H1 (cell line): ENCODE results near the gene FOXL2NB. TPM values are rescaled to one million over a fixed set of nuclear protein-coding genes. Genes with fewer than 3 reads are reported as not detected.
A peak's percentile ranks its signal among the peaks of the same experiment; 100 is the strongest.

Source experiments
- CTCF ChIA-PET: fragments of 300-600 bp; sonication (Branson Sonifier 250); formaldehyde crosslinking; loops from one replicate; lab custom pipeline; 2021; ENCODE audit not compliant: partially characterized antibody; lab: Charles Lee
- POLR2A ChIA-PET: fragments of 300-600 bp; sonication (Branson Sonifier 250); formaldehyde crosslinking; loops from one replicate; lab custom pipeline; 2021; ENCODE audit warnings: inconsistent platforms; ENCODE audit not compliant: partially characterized antibody; lab: Charles Lee
- DNase-seq, 2 experiments: peaks; one replicate each; pipeline versions ENCODE4 v3.0.0 to v3.0.0-alpha.2; 2010 to 2022; ENCODE audit warnings: low spot score in 2 of 2, low read depth in 1 of 2, mixed read lengths in 1 of 2
- FAIRE-seq: peaks from 2 replicates; lab custom pipeline; 2011; peaks lifted over from hg19 to GRCh38; lab: Jason Lieb, UNC
- H2AFZ ChIP-seq: 2 replicates; pipeline ENCODE4 v1.8.1; 2012; ENCODE audit warnings: low read length, inconsistent platforms
- H2AK5ac ChIP-seq: 2 replicates; pipeline ENCODE4 v1.6.1; 2013; ENCODE audit warnings: low read depth, low read length
- H2BK120ac ChIP-seq: replicated peaks from 2 replicates; pipeline ENCODE3; 2013; ENCODE audit warnings: low read depth, low read length, inconsistent platforms
- H2BK12ac ChIP-seq: 2 replicates; pipeline ENCODE4 v1.6.1; 2013; ENCODE audit warnings: low read depth, low read length
- H2BK15ac ChIP-seq: 2 replicates; pipeline ENCODE4 v1.6.1; 2013; ENCODE audit warnings: low read length
- H2BK20ac ChIP-seq: 2 replicates; pipeline ENCODE4 v1.6.1; 2013; ENCODE audit warnings: low read length
- H2BK5ac ChIP-seq: 2 replicates; pipeline ENCODE4 v1.6.1; 2013; ENCODE audit warnings: low read depth, low read length
- H3K14ac ChIP-seq: 2 replicates; pipeline ENCODE4 v1.6.1; 2013; ENCODE audit warnings: inconsistent platforms; ENCODE audit not compliant: insufficient read length
- H3K18ac ChIP-seq: 2 replicates; pipeline ENCODE4 v1.6.1; 2013; ENCODE audit warnings: low read length; ENCODE audit errors: extremely low read depth
- H3K23ac ChIP-seq: 2 replicates; pipeline ENCODE4 v1.6.1; 2013; ENCODE audit warnings: inconsistent platforms; ENCODE audit not compliant: insufficient read length
- H3K23me2 ChIP-seq: 2 replicates; pipeline ENCODE4 v1.6.1; 2013; ENCODE audit warnings: low read depth, low read length
- H3K27ac ChIP-seq: 2 replicates; pipeline ENCODE4 v1.6.1; 2011; ENCODE audit warnings: low read depth, low read length, inconsistent platforms
- H3K27me3 ChIP-seq, 4 experiments: replicated peaks in 1 of 4; 1 replicate in 1 of 4; 2 replicates in 3 of 4; pipeline versions ENCODE4 v1.6.1 to v1.8.1; 2011 to 2013; ENCODE audit warnings: low read length in 3 of 4, mild to moderate bottlenecking in 3 of 4, inconsistent platforms in 2 of 4, mixed read lengths in 2 of 4, moderate library complexity in 1 of 4; ENCODE audit not compliant: control insufficient read depth in 3 of 4, insufficient read depth in 3 of 4; ENCODE audit errors: extremely low read depth in 1 of 4
- H3K36me3 ChIP-seq, 4 experiments: 2 replicates each; pipeline versions ENCODE4 v1.6.1 to v1.8.1; 2011 to 2013; ENCODE audit warnings: mild to moderate bottlenecking in 4 of 4, low read length in 3 of 4, moderate library complexity in 2 of 4, control low read depth in 1 of 4, inconsistent platforms in 1 of 4; ENCODE audit not compliant: insufficient read depth in 4 of 4, control insufficient read depth in 2 of 4
- H3K4ac ChIP-seq: replicated peaks from 2 replicates; pipeline ENCODE3; 2013; ENCODE audit warnings: low read length, low read depth, mixed read lengths, inconsistent platforms; ENCODE audit not compliant: insufficient read length
- H3K4me1 ChIP-seq, 4 experiments: replicated peaks in 1 of 4; 1 replicate in 1 of 4; 2 replicates in 3 of 4; pipeline versions ENCODE4 v1.6.1 to v1.8.1; 2011 to 2013; ENCODE audit warnings: low read length in 3 of 4, inconsistent platforms in 2 of 4, mixed read lengths in 1 of 4; ENCODE audit not compliant: insufficient read depth in 4 of 4, control insufficient read depth in 3 of 4
- H3K4me2 ChIP-seq, 2 experiments: 2 replicates each; pipeline versions ENCODE4 v1.6.1 to v1.8.1; 2011 to 2013; ENCODE audit warnings: low read depth in 2 of 2, low read length in 2 of 2, control low read depth in 1 of 2, inconsistent platforms in 1 of 2, mild to moderate bottlenecking in 1 of 2; ENCODE audit not compliant: insufficient read depth in 1 of 2
- H3K4me3 ChIP-seq, 4 experiments: fragments of 200-600, 300-600 bp in 1 of 4; sonication (generic), shearing (Covaris generic), sonication (Bioruptor Twin) in 1 of 4; 2 replicates each; pipeline versions ENCODE4 v1.5.1 to v1.8.1; 2011 to 2016; ENCODE audit warnings: low read length in 4 of 4, low read depth in 3 of 4, control low read depth in 2 of 4, inconsistent platforms in 2 of 4, mild to moderate bottlenecking in 2 of 4, mixed read lengths in 1 of 4, moderate library complexity in 1 of 4; ENCODE audit not compliant: insufficient read depth in 2 of 4; ENCODE audit errors: extremely low read depth in 1 of 4
- H3K56ac ChIP-seq: replicated peaks from 2 replicates; pipeline ENCODE3; 2013; ENCODE audit warnings: low read depth, mild to moderate bottlenecking, mixed read lengths, low read length, inconsistent platforms; ENCODE audit not compliant: insufficient read length
- H3K79me1 ChIP-seq: 2 replicates; pipeline ENCODE4 v1.6.1; 2013; ENCODE audit warnings: low read depth, low read length, control low read depth
- H3K79me2 ChIP-seq, 2 experiments: 2 replicates each; pipeline versions ENCODE4 v1.6.1 to v1.8.1; 2012 to 2013; ENCODE audit warnings: low read length in 2 of 2, mild to moderate bottlenecking in 2 of 2, inconsistent platforms in 1 of 2; ENCODE audit not compliant: insufficient read depth in 2 of 2, control insufficient read depth in 1 of 2
- H3K9ac ChIP-seq, 4 experiments: replicated peaks in 1 of 4; 1 replicate in 1 of 4; 2 replicates in 3 of 4; pipeline versions ENCODE4 v1.6.1 to v1.8.1; 2011 to 2013; ENCODE audit warnings: low read depth in 3 of 4, low read length in 3 of 4, control low read depth in 2 of 4, mild to moderate bottlenecking in 2 of 4, moderate library complexity in 2 of 4, inconsistent platforms in 1 of 4; ENCODE audit errors: extremely low read depth in 1 of 4
- H3K9me3 ChIP-seq, 2 experiments: 2 replicates each; pipeline versions ENCODE4 v1.6.1 to v1.8.1; 2012 to 2013; ENCODE audit warnings: mild to moderate bottlenecking in 2 of 2, moderate library complexity in 2 of 2, control low read depth in 1 of 2, inconsistent platforms in 1 of 2, low read depth in 1 of 2, low read length in 1 of 2, mixed read lengths in 1 of 2; ENCODE audit not compliant: insufficient read depth in 2 of 2
- H4K20me1 ChIP-seq, 2 experiments: replicated peaks in 1 of 2; 2 replicates each; pipeline versions ENCODE3 to v1.8.1; 2011 to 2013; ENCODE audit warnings: inconsistent platforms in 2 of 2, low read length in 2 of 2, mild to moderate bottlenecking in 1 of 2; ENCODE audit not compliant: insufficient read depth in 2 of 2, control insufficient read depth in 1 of 2
- H4K5ac ChIP-seq: 2 replicates; pipeline ENCODE4 v1.6.1; 2013; ENCODE audit warnings: low read length, low read depth, mixed read lengths, inconsistent platforms; ENCODE audit not compliant: insufficient read length
- H4K8ac ChIP-seq: 2 replicates; pipeline ENCODE4 v1.8.0; 2013; ENCODE audit warnings: mild to moderate bottlenecking, moderate library complexity, low read length, inconsistent platforms; ENCODE audit not compliant: insufficient read depth; ENCODE audit errors: extremely low read depth
- H4K91ac ChIP-seq: replicated peaks from 2 replicates; pipeline ENCODE3; 2013; ENCODE audit warnings: low read length, mixed read lengths, inconsistent platforms; ENCODE audit not compliant: insufficient read length
- ASH2L ChIP-seq: fragments of 200-600, 300-600 bp; sonication (generic); IDR thresholded peaks from one replicate; pipeline ENCODE4 v1.7.1; 2017; ENCODE audit warnings: low read length
- BRCA1 ChIP-seq: IDR thresholded peaks from 2 replicates; pipeline ENCODE4 v1.6.1; 2012; ENCODE audit warnings: low read depth, low read length, improper control_type of control experiment
- EP300 ChIP-seq, 2 experiments: IDR thresholded peaks; 1 replicate in 1 of 2; 2 replicates in 1 of 2; pipeline ENCODE4 v1.6.1; 2011 to 2012; ENCODE audit warnings: low read depth in 2 of 2, low read length in 2 of 2, mild to moderate bottlenecking in 2 of 2, borderline replicate concordance in 1 of 2, inconsistent platforms in 1 of 2, moderate library complexity in 1 of 2
- MAX ChIP-seq: IDR thresholded peaks from 2 replicates; pipeline ENCODE4 v1.6.1; 2012; ENCODE audit warnings: inconsistent platforms
- RBBP5 ChIP-seq: IDR thresholded peaks from 2 replicates; pipeline ENCODE4 v1.7.1; 2012; ENCODE audit warnings: low read depth, mild to moderate bottlenecking, inconsistent platforms, low read length, moderate library complexity, borderline replicate concordance
- SP1 ChIP-seq: IDR thresholded peaks from 2 replicates; pipeline ENCODE4 v1.6.1; 2011; ENCODE audit warnings: low read depth, low read length
- TCF12 ChIP-seq: IDR thresholded peaks from 2 replicates; pipeline ENCODE4 v1.6.1; 2011; ENCODE audit warnings: low read depth, mild to moderate bottlenecking, low read length
- ZNF274 ChIP-seq: IDR thresholded peaks from 2 replicates; pipeline ENCODE4 v1.7.0; 2012; ENCODE audit warnings: low read length, borderline replicate concordance; ENCODE audit errors: extremely low read depth
- WGBS, 2 experiments: shearing (Covaris generic) in 1 of 2; methylation state at CpG; one replicate each; pipeline versions ENCODE4 v1.1.6 to v1.1.7; 2013 to 2015; ENCODE audit warnings: low lambda C conversion rate in 2 of 2, mixed read lengths in 2 of 2, inconsistent platforms in 1 of 2, low coverage in 1 of 2, missing lambda C conversion rate in 1 of 2; ENCODE audit not compliant: insufficient replicate concordance in 2 of 2, insufficient coverage in 1 of 2, insufficient read length in 1 of 2; ENCODE audit errors: extremely low coverage in 1 of 2, missing lambda C conversion rate in 1 of 2; 5-methylcytosine and 5-hydroxymethylcytosine counted together
- polyA plus RNA-seq, 7 experiments: library from polyadenylated mRNA; depleted of rRNA in 3 of 7; stranded (reverse) in 5 of 7; unstranded in 2 of 7; fragments of >200 nt in 5 of 7; fragments of 200-250 nt in 2 of 7; gene quantifications; 1 replicate in 5 of 7; 2 replicates in 1 of 7; 4 replicates in 1 of 7; pipeline versions ENCODE4 v1.2.1 to v1.2.3, GENCODE V29; 2011 to 2013; ENCODE audit warnings: missing spikeins in 2 of 7, mixed read lengths in 2 of 7
- total RNA-seq: library from RNA; stranded (reverse); fragmentation: NEBNext Ultra II Directional; extraction: Animal tissue kit (Norgen Biotek cat#: 25700); gene quantifications from 2 replicates; pipeline ENCODE4 v1.2.1, GENCODE V29; 2021

The FOXL2NB gene
- total and polyA plus RNA-seq, 2 of the 8 experiments (the other 6 are each of a cell fraction or from before 2014, with no cell fraction given), result 5.4 to 7.3 TPM

GRCh38 chr3:138933068-138933668, 13.8 kb upstream of the FOXL2NB start:
- FAIRE-seq, result no peak
- Histone ChIP-seq H2AK5ac (no peak overlapping the region), H3K9ac (no peak overlapping the region)

More at GRCh38 chr3:138933068-138933668, 13.8 kb upstream of the FOXL2NB start:
- CTCF ChIA-PET, result interaction anchor here (0.6 to 15.6 kb wide), 17 partner anchors 8 to 1024 kb away, joined by 3 to 223 read pairs (median 4); partner anchors contain the start of genes CEP70, FOXL2 and FOXL2NB
- Histone ChIP-seq H3K4ac (no peak overlapping the region), H2AFZ (0 out of 2 replicates have a peak overlapping the region, but pooled peaks have one; percentile 20), H3K79me2 (no peaks in the 10 kb centered on the region), H3K9me3 (no peaks in the 10 kb centered on the region), H3K27me3 (peaks cover 18 to 40% (median 30%) of the 10 kb centered on the region in 4 experiments), H3K27ac (no peak overlapping the region), H3K18ac (peak overlapping the region; percentile 43; the same call in 1 of the 2 replicates), H3K79me1 (no peaks in the 10 kb centered on the region), H4K91ac (no peak overlapping the region), H3K4me2 (peak overlapping the region; percentile 10 to 35; a peak in 2 of 4 replicates), H2BK5ac (no peak overlapping the region), H3K23me2 (peaks cover 4% of the 10 kb centered on the region; the same call in 1 of the 2 replicates), H2BK20ac (no peak overlapping the region), H4K8ac (no peak overlapping the region), H3K56ac (no peak overlapping the region), H4K5ac (no peak overlapping the region), H3K14ac (no peak overlapping the region), H2BK120ac (no peak overlapping the region), H4K20me1 (peaks cover 4 to 5% of the 10 kb centered on the region in 2 experiments), H3K4me3 (no peak overlapping the region), H3K4me1 (peaks cover 9 to 26% (median 15%) of the 10 kb centered on the region in 4 experiments), H3K23ac (no peak overlapping the region), H2BK15ac (no peak overlapping the region), H2BK12ac (no peak overlapping the region), H3K36me3 (peaks cover 0 to 8% (median 0%) of the 10 kb centered on the region in 4 experiments; a peak in 1 of 8 replicates)
- POLR2A ChIA-PET, result interaction anchor here (1.2 to 9.6 kb wide), 5 partner anchors 9 to 244 kb away, joined by 3 to 149 read pairs (median 4); partner anchors contain the start of genes FOXL2 and FOXL2NB
- 36% methylated on average over 4 of the region's 4 CpGs; no CpG with 5 or more reads in 1 of the 2 experiments for WGBS, 2 experiments
- TF ChIP-seq TCF12, result 0 out of 2 replicates have a peak, but pooled peaks have one; percentile 28
- 0 out of 2 replicates have a peak, but pooled peaks have one; percentile 13 for TF ChIP-seq MAX
- TF ChIP-seq SP1, result peak; percentile 57; the same call in 1 of the 2 replicates
- TF ChIP-seq EP300 (IDR thresholded peaks at IDR 0.05; ENCODE audit: borderline replicate concordance in 1 of 2, low read depth in 2 of 2, low read length in 2 of 2), result peak in 1 of 2 experiments; percentile 40; a peak in 1 of 3 replicates
- TF ChIP-seq RBBP5, result peak; percentile 83; the same call in 1 of the 2 replicates
- TF ChIP-seq ZNF274, result no peak
- TF ChIP-seq BRCA1, result no peak
- TF ChIP-seq ASH2L, result peak; percentile 78
- DNase-seq, result no peak
